H1 (cell line): Measurements from ENCODE around the gene PBX3. TPM values are rescaled to one million over a fixed set of nuclear protein-coding genes. Genes with fewer than 3 reads are reported as not detected.

Experiments used
- MAFK ChIP-seq: IDR thresholded peaks from 2 replicates; pipeline ENCODE4 v1.6.1; 2012; ENCODE audit warnings: low read depth, mild to moderate bottlenecking, improper control_type of control experiment, low read length
- YY1 ChIP-seq: IDR thresholded peaks from 2 replicates; pipeline ENCODE4 v1.6.1; 2011; ENCODE audit warnings: low read depth, mild to moderate bottlenecking, low read length
- polyA plus RNA-seq, 7 experiments: library from polyadenylated mRNA; depleted of rRNA in 3 of 7; stranded (reverse) in 5 of 7; unstranded in 2 of 7; fragments of >200 nt in 5 of 7; fragments of 200-250 nt in 2 of 7; gene quantifications; 1 replicate in 5 of 7; 2 replicates in 1 of 7; 4 replicates in 1 of 7; pipeline versions ENCODE4 v1.2.1 to v1.2.3, GENCODE V29; 2011 to 2013; ENCODE audit warnings: missing spikeins in 2 of 7, mixed read lengths in 2 of 7
- total RNA-seq: library from RNA; stranded (reverse); fragmentation: NEBNext Ultra II Directional; extraction: Animal tissue kit (Norgen Biotek cat#: 25700); gene quantifications from 2 replicates; pipeline ENCODE4 v1.2.1, GENCODE V29; 2021

Gene PBX3
- total and polyA plus RNA-seq, 2 of the 8 experiments (the other 6 are each of a cell fraction or from before 2014, with no cell fraction given), result 22.7 to 44.3 TPM

- TF ChIP-seq MAFK (no peak), YY1 (no peak)
Measured at GRCh38 chr9:125835655-125836054, 88.5 kb downstream of the PBX3 start (continued).
